ENCODE data around the gene ARV1. TPM values are rescaled to one million over a fixed set of nuclear protein-coding genes. Genes with fewer than 3 reads are reported as not detected.
"Not testable (repeated sequence)": the region's sequence is repeated elsewhere in the genome, so short reads cannot be mapped to it uniquely, and the experiment has no call there.

ARV1 gene
- polyA plus RNA-seq, 1 donor from 2014 or later = 63.4 TPM

DNA sequence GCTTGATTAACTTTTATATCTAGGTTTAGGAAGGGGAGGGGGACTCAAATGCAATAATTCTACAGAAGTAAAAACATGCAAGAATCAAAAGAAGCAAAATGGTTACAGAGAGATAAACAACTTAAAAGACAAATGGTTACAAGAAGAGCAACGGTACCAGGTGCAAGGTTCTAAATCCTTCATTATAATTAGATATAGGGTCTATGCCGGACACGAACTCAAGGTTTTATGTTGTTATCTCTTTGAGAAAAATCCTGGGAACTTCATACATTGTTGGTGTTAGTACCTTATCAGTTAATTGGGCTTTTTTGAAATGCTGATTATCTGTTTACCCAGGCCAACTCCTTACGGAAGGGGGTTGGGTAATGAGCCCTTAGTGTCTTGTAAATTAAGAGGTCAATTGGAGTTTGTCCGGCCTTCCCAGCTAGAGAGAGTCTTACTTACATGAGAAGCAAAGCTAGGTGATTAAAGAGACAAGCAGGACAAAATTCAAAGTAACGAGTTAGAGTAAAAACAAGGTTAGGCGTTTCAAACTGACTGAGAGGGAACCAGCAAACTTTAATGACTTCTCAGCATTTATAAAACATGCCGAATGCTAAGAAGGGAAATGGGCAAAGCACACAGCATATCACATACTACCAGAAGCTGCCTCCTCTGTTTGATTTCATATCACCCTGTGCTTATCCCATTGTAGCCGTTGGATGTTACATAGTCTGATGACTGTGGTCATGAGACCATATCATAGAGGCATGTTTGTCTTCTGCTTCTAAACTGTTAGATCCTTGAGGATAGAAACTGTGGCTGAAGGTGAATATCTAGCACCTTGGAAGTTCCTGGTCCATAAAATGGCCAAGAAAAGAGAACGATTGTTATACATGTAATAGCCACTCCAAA, 6.0 kb downstream of the ARV1 start:
- not testable (repeated sequence) for H3K9me3 ChIP-seq (ENCODE audit: low read length); H3K36me3 ChIP-seq (ENCODE audit: insufficient read depth, low read length); H3K79me2 ChIP-seq (replicated peaks; ENCODE audit: insufficient read depth, low read length); H3K27ac ChIP-seq (ENCODE audit: low read length); H3K27me3 ChIP-seq (ENCODE audit: insufficient read depth, low read depth, low read length); H3F3A ChIP-seq (ENCODE audit: insufficient read depth, low read length, poor library complexity, severe bottlenecking); H4K20me1 ChIP-seq (ENCODE audit: insufficient read depth); H3K9me2 ChIP-seq (ENCODE audit: insufficient read depth, low read length); H3K4me2 ChIP-seq (ENCODE audit: low read length); H3K9ac ChIP-seq (ENCODE audit: low read length); H3K4me3 ChIP-seq (ENCODE audit: low read length); H2AFZ ChIP-seq (ENCODE audit: low read depth, low read length)

DNA sequence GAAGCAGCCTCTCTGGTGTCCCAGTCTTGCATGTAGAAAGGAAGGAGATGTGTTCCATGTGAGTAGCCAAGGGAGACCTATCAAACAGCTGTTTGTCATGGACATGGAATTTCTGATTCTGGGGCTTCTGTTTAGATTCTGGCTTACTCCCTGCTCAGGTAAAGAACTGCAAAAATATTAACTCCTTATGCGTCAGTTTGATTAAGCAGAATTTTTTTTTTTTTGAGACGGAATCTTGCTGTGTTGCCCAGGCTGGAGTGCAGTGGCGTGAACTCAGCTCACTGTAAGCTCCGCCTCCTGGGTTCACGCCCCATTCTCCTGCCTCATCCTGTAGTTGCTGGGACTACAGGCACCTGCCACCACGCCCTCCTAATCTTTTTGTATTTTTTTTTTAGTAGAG, 6.8 kb downstream of the ARV1 start:
- Histone ChIP-seq H3K4me2 (ENCODE audit: low read length) (no peak overlapping the region), H3K27ac (ENCODE audit: low read length) (no peak overlapping the region), H3F3A (ENCODE audit: insufficient read depth, low read length, poor library complexity, severe bottlenecking) (no peaks in the 10 kb centered on the region), H3K4me3 (ENCODE audit: low read length) (no peak overlapping the region), H3K27me3 (ENCODE audit: insufficient read depth, low read depth, low read length) (no peaks in the 10 kb centered on the region), H3K9me2 (ENCODE audit: insufficient read depth, low read length) (no peaks in the 10 kb centered on the region), H3K9ac (ENCODE audit: low read length) (no peak overlapping the region), H3K36me3 (ENCODE audit: insufficient read depth, low read length) (no peaks in the 10 kb centered on the region), H3K9me3 (ENCODE audit: low read length) (no peaks in the 10 kb centered on the region), H2AFZ (ENCODE audit: low read depth, low read length) (no peak overlapping the region), H4K20me1 (ENCODE audit: insufficient read depth) (no peaks in the 10 kb centered on the region), H3K79me2 (replicated peaks; ENCODE audit: insufficient read depth, low read length) (no peaks in the 10 kb centered on the region)
- TF ChIP-seq, protein P1, sequence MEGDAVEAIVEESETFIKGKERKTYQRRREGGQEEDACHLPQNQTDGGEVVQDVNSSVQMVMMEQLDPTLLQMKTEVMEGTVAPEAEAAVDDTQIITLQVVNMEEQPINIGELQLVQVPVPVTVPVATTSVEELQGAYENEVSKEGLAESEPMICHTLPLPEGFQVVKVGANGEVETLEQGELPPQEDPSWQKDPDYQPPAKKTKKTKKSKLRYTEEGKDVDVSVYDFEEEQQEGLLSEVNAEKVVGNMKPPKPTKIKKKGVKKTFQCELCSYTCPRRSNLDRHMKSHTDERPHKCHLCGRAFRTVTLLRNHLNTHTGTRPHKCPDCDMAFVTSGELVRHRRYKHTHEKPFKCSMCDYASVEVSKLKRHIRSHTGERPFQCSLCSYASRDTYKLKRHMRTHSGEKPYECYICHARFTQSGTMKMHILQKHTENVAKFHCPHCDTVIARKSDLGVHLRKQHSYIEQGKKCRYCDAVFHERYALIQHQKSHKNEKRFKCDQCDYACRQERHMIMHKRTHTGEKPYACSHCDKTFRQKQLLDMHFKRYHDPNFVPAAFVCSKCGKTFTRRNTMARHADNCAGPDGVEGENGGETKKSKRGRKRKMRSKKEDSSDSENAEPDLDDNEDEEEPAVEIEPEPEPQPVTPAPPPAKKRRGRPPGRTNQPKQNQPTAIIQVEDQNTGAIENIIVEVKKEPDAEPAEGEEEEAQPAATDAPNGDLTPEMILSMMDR (IDR thresholded peaks at IDR 0.05; ENCODE audit: poor library complexity, severe bottlenecking) = no peak
- TF ChIP-seq POLR2AphosphoS5 (IDR thresholded peaks at IDR 0.05) (no peak), RAD21 (conservative IDR thresholded peaks at IDR 0.05) (no peak), SMC3 (conservative IDR thresholded peaks at IDR 0.05; ENCODE audit: poor library complexity) (no peak), EZH2 (IDR thresholded peaks at IDR 0.05; ENCODE audit: borderline replicate concordance, insufficient read depth, low read length, poor library complexity, severe bottlenecking) (no peak), EP300 (conservative IDR thresholded peaks at IDR 0.05; ENCODE audit: poor library complexity, severe bottlenecking) (no peak), MXI1 (conservative IDR thresholded peaks at IDR 0.05; ENCODE audit: poor library complexity, severe bottlenecking) (no peak), TAF1 (IDR thresholded peaks at IDR 0.05; ENCODE audit: low read depth) (no peak)
- TF ChIP-seq, protein P2, sequence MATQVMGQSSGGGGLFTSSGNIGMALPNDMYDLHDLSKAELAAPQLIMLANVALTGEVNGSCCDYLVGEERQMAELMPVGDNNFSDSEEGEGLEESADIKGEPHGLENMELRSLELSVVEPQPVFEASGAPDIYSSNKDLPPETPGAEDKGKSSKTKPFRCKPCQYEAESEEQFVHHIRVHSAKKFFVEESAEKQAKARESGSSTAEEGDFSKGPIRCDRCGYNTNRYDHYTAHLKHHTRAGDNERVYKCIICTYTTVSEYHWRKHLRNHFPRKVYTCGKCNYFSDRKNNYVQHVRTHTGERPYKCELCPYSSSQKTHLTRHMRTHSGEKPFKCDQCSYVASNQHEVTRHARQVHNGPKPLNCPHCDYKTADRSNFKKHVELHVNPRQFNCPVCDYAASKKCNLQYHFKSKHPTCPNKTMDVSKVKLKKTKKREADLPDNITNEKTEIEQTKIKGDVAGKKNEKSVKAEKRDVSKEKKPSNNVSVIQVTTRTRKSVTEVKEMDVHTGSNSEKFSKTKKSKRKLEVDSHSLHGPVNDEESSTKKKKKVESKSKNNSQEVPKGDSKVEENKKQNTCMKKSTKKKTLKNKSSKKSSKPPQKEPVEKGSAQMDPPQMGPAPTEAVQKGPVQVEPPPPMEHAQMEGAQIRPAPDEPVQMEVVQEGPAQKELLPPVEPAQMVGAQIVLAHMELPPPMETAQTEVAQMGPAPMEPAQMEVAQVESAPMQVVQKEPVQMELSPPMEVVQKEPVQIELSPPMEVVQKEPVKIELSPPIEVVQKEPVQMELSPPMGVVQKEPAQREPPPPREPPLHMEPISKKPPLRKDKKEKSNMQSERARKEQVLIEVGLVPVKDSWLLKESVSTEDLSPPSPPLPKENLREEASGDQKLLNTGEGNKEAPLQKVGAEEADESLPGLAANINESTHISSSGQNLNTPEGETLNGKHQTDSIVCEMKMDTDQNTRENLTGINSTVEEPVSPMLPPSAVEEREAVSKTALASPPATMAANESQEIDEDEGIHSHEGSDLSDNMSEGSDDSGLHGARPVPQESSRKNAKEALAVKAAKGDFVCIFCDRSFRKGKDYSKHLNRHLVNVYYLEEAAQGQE (IDR thresholded peaks at IDR 0.05; ENCODE audit: borderline replicate concordance) = no peak
